Measurements from ENCODE around the gene MTA1. TPM values are rescaled to one million over a fixed set of nuclear protein-coding genes. Genes with fewer than 3 reads are reported as not detected.

Gene MTA1
- total and polyA plus RNA-seq, 2 of the 8 experiments (the other 6 are each of a cell fraction or from before 2014, with no cell fraction given): 73.9 to 221 TPM

- no peak overlapping the region for H3K4me3 ChIP-seq (ENCODE audit: extremely low read depth in 1 of 4, insufficient read depth in 2 of 4, low read depth in 3 of 4, low read length in 4 of 4)
- H3K9ac ChIP-seq (replicated peaks in 1 of 4; ENCODE audit: extremely low read depth in 1 of 4, low read depth in 3 of 4, low read length in 3 of 4): no peak overlapping the region
- ChIA-PET CTCF (ENCODE audit: partially characterized antibody) (interaction anchor here (0.6 to 1.5 kb wide), 5 partner anchors 68 to 1258 kb away, joined by 3 to 5 read pairs (median 3); partner anchors contain the start of gene TEDC1), POLR2A (ENCODE audit: partially characterized antibody) (interaction anchor here (0.7 to 2.8 kb wide), 4 partner anchors 9 to 61 kb away, joined by 3 to 7 read pairs (median 3); no protein-coding TSS in a partner anchor)
- H3K9me3 ChIP-seq (ENCODE audit: insufficient read depth in 2 of 2, low read depth in 1 of 2, low read length in 1 of 2): no peaks in the 10 kb centered on the region
- peaks cover 0 to 8% of the 10 kb centered on the region in 2 experiments for H4K20me1 ChIP-seq (replicated peaks in 1 of 2; ENCODE audit: control insufficient read depth in 1 of 2, insufficient read depth in 2 of 2, low read length in 2 of 2)
- H2AK5ac ChIP-seq (ENCODE audit: low read depth, low read length): no peak overlapping the region
- H3K14ac ChIP-seq (ENCODE audit: insufficient read length): no peak overlapping the region
- H2BK5ac ChIP-seq (ENCODE audit: low read depth, low read length): no peak overlapping the region
- 86% methylated on average over 8 of the region's 8 CpGs; no CpG with 5 or more reads in 1 of the 2 experiments for WGBS, 2 experiments (ENCODE audit: extremely low coverage in 1 of 2, insufficient coverage in 1 of 2, insufficient read length in 1 of 2, insufficient replicate concordance in 2 of 2, low coverage in 1 of 2, low lambda C conversion rate in 2 of 2, missing lambda C conversion rate in 1 of 2)
- H3K4me1 ChIP-seq (replicated peaks in 1 of 4; ENCODE audit: control insufficient read depth in 3 of 4, insufficient read depth in 4 of 4, low read length in 3 of 4): peaks cover 0 to 8% (median 5%) of the 10 kb centered on the region in 4 experiments; a peak in 6 of 7 replicates
- no peak overlapping the region for H2BK120ac ChIP-seq (replicated peaks; ENCODE audit: low read depth, low read length)
- H3K79me2 ChIP-seq (ENCODE audit: control insufficient read depth in 1 of 2, insufficient read depth in 2 of 2, low read length in 2 of 2): no peaks in the 10 kb centered on the region
- H3K36me3 ChIP-seq (ENCODE audit: control insufficient read depth in 2 of 4, insufficient read depth in 4 of 4, low read length in 3 of 4): no peaks in the 10 kb centered on the region; a peak in 1 of 8 replicates
- no peak overlapping the region for H3K27ac ChIP-seq (ENCODE audit: low read depth, low read length)
- H3K79me1 ChIP-seq (ENCODE audit: low read depth, low read length): no peaks in the 10 kb centered on the region
- peaks cover 8 to 48% (median 40%) of the 10 kb centered on the region in 4 experiments for H3K27me3 ChIP-seq (replicated peaks in 1 of 4; ENCODE audit: control insufficient read depth in 3 of 4, extremely low read depth in 1 of 4, insufficient read depth in 3 of 4, low read length in 3 of 4)
- FAIRE-seq: no peak
- H2BK20ac ChIP-seq (ENCODE audit: low read length): no peak overlapping the region
- DNase-seq (ENCODE audit: low read depth in 1 of 2, low spot score in 2 of 2): no peak
- H4K5ac ChIP-seq (ENCODE audit: insufficient read length, low read depth, low read length): no peak overlapping the region
- H3K4ac ChIP-seq (replicated peaks; ENCODE audit: insufficient read length, low read depth, low read length): no peak overlapping the region
- no peak overlapping the region for H2BK12ac ChIP-seq (ENCODE audit: low read depth, low read length)
- TF ChIP-seq HDAC2 (IDR thresholded peaks at IDR 0.05; ENCODE audit: borderline replicate concordance in 1 of 2, low read depth in 2 of 2, low read length in 2 of 2) (no peak), NANOG (IDR thresholded peaks at IDR 0.05; ENCODE audit: insufficient read depth, low read depth, low read length, poor library complexity, severe bottlenecking) (no peak), RFX5 (IDR thresholded peaks at IDR 0.05; ENCODE audit: borderline replicate concordance, low read depth, low read length) (no peak), GTF2F1 (IDR thresholded peaks at IDR 0.05; ENCODE audit: borderline replicate concordance, low read depth, low read length) (no peak), SIRT6 (IDR thresholded peaks at IDR 0.05; ENCODE audit: low read length) (no peak), CHD2 (IDR thresholded peaks at IDR 0.05; ENCODE audit: low read length) (no peak)
- no peak overlapping the region for H4K91ac ChIP-seq (replicated peaks; ENCODE audit: insufficient read length, low read length)
- H3K18ac ChIP-seq (ENCODE audit: extremely low read depth, low read length): no peak overlapping the region
- H3K23me2 ChIP-seq (ENCODE audit: low read depth, low read length): peaks cover 11% of the 10 kb centered on the region; the same call in 1 of the 2 replicates
- no peak overlapping the region for H2BK15ac ChIP-seq (ENCODE audit: low read length)
- no peak overlapping the region for H3K4me2 ChIP-seq (ENCODE audit: insufficient read depth in 1 of 2, low read depth in 2 of 2, low read length in 2 of 2)
- peak overlapping the region; percentile 11; the same call in 1 of the 2 replicates for H4K8ac ChIP-seq (ENCODE audit: extremely low read depth, insufficient read depth, low read length)
- H2AFZ ChIP-seq (ENCODE audit: low read length): no peak overlapping the region
- H3K56ac ChIP-seq (replicated peaks; ENCODE audit: insufficient read length, low read depth, low read length): no peak overlapping the region
- no peak overlapping the region for H3K23ac ChIP-seq (ENCODE audit: insufficient read length)
Observed at GRCh38 chr14:105412771-105413543, 6.7 kb upstream of the MTA1 start.

All from H1 (cell line).